DMS53 treated with DMSO at 0.1 percent for 48 hours (cell line): ENCODE results near the gene TNFRSF21.

Experiments
- DNase-seq: peaks from one replicate; lab custom pipeline; 2025; ENCODE audit not compliant: unreplicated experiment; lab: John Stamatoyannopoulos, UW

Gene TNFRSF21

DNA sequence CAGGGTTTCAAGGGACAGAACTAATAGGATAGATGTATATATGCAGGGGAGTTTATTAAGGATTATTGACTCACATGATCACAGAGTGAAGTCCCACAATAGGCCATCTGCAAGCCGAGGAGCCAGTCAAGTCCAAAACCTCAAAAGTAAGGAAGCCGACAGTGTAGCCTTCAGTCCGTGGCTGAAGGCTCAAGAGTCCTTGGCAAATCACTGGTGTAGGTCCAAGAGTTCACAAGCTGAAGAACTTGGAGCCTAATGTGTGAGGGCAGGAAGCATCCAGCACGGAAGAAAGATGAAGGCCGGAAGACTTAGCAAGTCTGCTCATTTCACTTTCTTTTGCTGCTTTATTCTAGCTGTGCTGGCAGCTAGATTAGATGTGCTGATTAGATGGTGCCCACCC is 128.0 kb downstream of the TNFRSF21 start:
- DNase-seq = no peak
